GM12878 (cell line): ENCODE data around the gene LCP1. TPM values are rescaled to one million over a fixed set of nuclear protein-coding genes. Genes with fewer than 3 reads are reported as not detected.

Experiments used
- ATAC-seq: fragments of 200-7000 bp; cut with Tn5 transposase; 3 replicates; pipeline ENCODE4 v1.9.1; 2020; ENCODE audit warnings: mild to moderate bottlenecking, moderate library complexity
- BruUV-seq: library from RNA; stranded (reverse); fragments of 400-500 nt; replicated peaks from 2 replicates; lab custom pipeline; 2021; lab: Mats Ljungman, UMichigan
- CTCF ChIA-PET: fragments of 300-600 bp; sonication (Branson Sonifier 250); formaldehyde crosslinking; extraction: SDS; loops from one replicate; lab custom pipeline; 2021; ENCODE audit warnings: inconsistent platforms; lab: Yijun Ruan, JAX
- POLR2A ChIA-PET: fragments of 350-600 bp; formaldehyde crosslinking; extraction: SDS; loops from one replicate; lab custom pipeline; 2021; ENCODE audit warnings: inconsistent platforms; lab: Charles Lee
- RAD21 ChIA-PET: fragments of 300-600 bp; sonication (Branson Sonifier 250); formaldehyde crosslinking; loops from one replicate; lab custom pipeline; 2023; ENCODE audit warnings: antibody characterized with exemption; ENCODE audit not compliant: unreplicated experiment; lab: Charles Lee
- SMC1A ChIA-PET: fragments of 300-600 bp; sonication (Branson Sonifier 250); formaldehyde crosslinking; loops from one replicate; lab custom pipeline; 2023; ENCODE audit not compliant: unreplicated experiment, uncharacterized antibody; lab: Charles Lee
- DNase-seq: peaks from one replicate; pipeline ENCODE4 v3.0.0-alpha.2; 2011; ENCODE audit warnings: low read depth, low spot score
- FAIRE-seq: peaks from 3 replicates; lab custom pipeline; 2011; peaks lifted over from hg19 to GRCh38; lab: Jason Lieb, UNC
- H2AFZ ChIP-seq: 2 replicates; pipeline ENCODE4 v1.6.0; 2011; ENCODE audit warnings: low read depth, low read length, control low read depth; ENCODE audit not compliant: control insufficient read depth
- H3K27ac ChIP-seq: 2 replicates; pipeline ENCODE4 v1.5.1; 2011; ENCODE audit warnings: control low read depth; ENCODE audit not compliant: control insufficient read depth, insufficient read depth
- H3K27me3 ChIP-seq, 2 experiments: replicated peaks in 1 of 2; 2 replicates each; pipeline versions ENCODE4 v1.6.0 to v1.6.1; 2011; ENCODE audit warnings: low read length in 1 of 2; ENCODE audit not compliant: control insufficient read depth in 2 of 2, insufficient read depth in 2 of 2
- H3K36me3 ChIP-seq, 2 experiments: 2 replicates each; pipeline ENCODE4 v1.5.1; 2011; ENCODE audit warnings: low read length in 1 of 2; ENCODE audit not compliant: control insufficient read depth in 2 of 2, insufficient read depth in 2 of 2
- H3K4me1 ChIP-seq: 2 replicates; pipeline ENCODE4 v1.6.1; 2011; ENCODE audit warnings: mild to moderate bottlenecking, low read length, moderate library complexity, mixed read lengths; ENCODE audit not compliant: control insufficient read depth, insufficient read depth
- H3K4me2 ChIP-seq: 2 replicates; pipeline ENCODE4 v1.6.0; 2011; ENCODE audit warnings: control low read depth; ENCODE audit not compliant: control insufficient read depth, insufficient read depth
- H3K4me3 ChIP-seq: fragments of 200-600 bp; sonication (generic); 2 replicates; pipeline ENCODE4 v1.5.1; 2016
- H3K79me2 ChIP-seq: 2 replicates; pipeline ENCODE4 v1.6.0; 2011; ENCODE audit warnings: low read length; ENCODE audit not compliant: control insufficient read depth, insufficient read depth
- H3K9ac ChIP-seq: 2 replicates; pipeline ENCODE4 v1.8.0; 2011; ENCODE audit warnings: low read length, control low read depth, mixed read lengths; ENCODE audit not compliant: control insufficient read depth, insufficient read depth
- H3K9me3 ChIP-seq: replicated peaks from 3 replicates; pipeline ENCODE4 v1.5.1; 2011; ENCODE audit warnings: mild to moderate bottlenecking, low read length; ENCODE audit not compliant: control insufficient read depth, insufficient read depth
- H4K20me1 ChIP-seq: 2 replicates; pipeline ENCODE4 v1.6.0; 2011; ENCODE audit not compliant: control insufficient read depth, insufficient read depth
- CBX5 ChIP-seq: sonication (generic); IDR thresholded peaks from 2 replicates; pipeline ENCODE4 v1.6.1; 2016; ENCODE audit warnings: low read depth, moderate library complexity, mild to moderate bottlenecking, inconsistent platforms
- EZH2 ChIP-seq: IDR thresholded peaks from 2 replicates; pipeline ENCODE4 v1.6.1; 2012; ENCODE audit warnings: low read depth, mild to moderate bottlenecking, control low read depth, inconsistent platforms, low read length, borderline replicate concordance; ENCODE audit not compliant: control insufficient read depth
- HSF1 ChIP-seq: fragments of 150-350 bp; IDR thresholded peaks from 2 replicates; pipeline ENCODE4 v1.6.1; 2014; ENCODE audit warnings: mild to moderate bottlenecking, low read depth, low read length
- JUND ChIP-seq: IDR thresholded peaks from 2 replicates; pipeline ENCODE4 v1.6.1; 2012; ENCODE audit warnings: low read depth, mild to moderate bottlenecking, low read length, improper control_type of control experiment, moderate library complexity
- NRF1 ChIP-seq: conservative IDR thresholded peaks from 2 replicates; pipeline ENCODE4 v1.6.1; 2011; ENCODE audit warnings: mild to moderate bottlenecking, low read depth, low read length, improper control_type of control experiment
- ZBTB33 ChIP-seq: fragments of 450-650 bp; IDR thresholded peaks from 2 replicates; pipeline ENCODE4 v1.6.1; 2017; ENCODE audit warnings: mild to moderate bottlenecking
- ZNF384 ChIP-seq: IDR thresholded peaks from 2 replicates; pipeline ENCODE4 v1.6.1; 2012; ENCODE audit warnings: low read depth, mild to moderate bottlenecking, low read length, improper control_type of control experiment, borderline replicate concordance
- WGBS: methylation state at CpG from one replicate; pipeline ENCODE4 v1.1.6; 2016; ENCODE audit warnings: low lambda C conversion rate; ENCODE audit not compliant: insufficient replicate concordance, insufficient coverage; ENCODE audit errors: missing lambda C conversion rate; 5-methylcytosine and 5-hydroxymethylcytosine counted together
- in situ Hi-C: fragments of 300-500 bp; cut with MboI; formaldehyde crosslinking; loops from 9 replicates; pipeline ENCODE4 v1.14.3; 2018; ENCODE audit warnings: mixed read lengths
- intact Hi-C: fragments of 100-400 bp; cut with micrococcal nuclease; formaldehyde crosslinking; loops from one replicate; pipeline ENCODE4 v1.14.2; 2022; ENCODE audit not compliant: unreplicated experiment
- polyA plus RNA-seq, 11 experiments: library from polyadenylated mRNA; depleted of rRNA in 4 of 11; unstranded in 6 of 11; stranded (reverse) in 5 of 11; fragments of >200 nt; fragmentation: Nextera tagmentation in 4 of 11; fragmentation: Illumina TruSeq in 1 of 11; extraction: Ambion mirVana in 4 of 11; extraction: Trizol in 1 of 11; gene quantifications; 1 replicate in 1 of 11; 2 replicates in 10 of 11; pipeline versions ENCODE4 v1.2.1 to v1.2.3, GENCODE V29; 2011 to 2016; ENCODE audit warnings: inconsistent platforms in 2 of 11, missing spikeins in 2 of 11, low read depth in 1 of 11
- total RNA-seq, 4 experiments: library from RNA; depleted of rRNA in 3 of 4; stranded (reverse); fragments of >200 nt in 3 of 4; fragmentation: Illumina TruSeq in 1 of 4; extraction: Trizol in 1 of 4; gene quantifications; 2 replicates each; pipeline versions ENCODE4 v1.2.1 to v1.2.3, GENCODE V29; 2013 to 2021

LCP1 gene
- total and polyA plus RNA-seq, 10 of the 15 experiments (the other 5 are each of a cell fraction or from before 2014, with no cell fraction given), result 775 to 2,201 (median 1,556) TPM

- TF ChIP-seq EZH2 (no peak), ZBTB33 (no peak), NRF1 (no peak), JUND (no peak), CBX5 (no peak)
Observed at GRCh38 chr13:46210362-46211083, 28.5 kb upstream of the LCP1 start (continued).

- intact Hi-C loops (no loop called here), in situ Hi-C loops (no loop called here)
- CTCF ChIA-PET, result no interaction called here
Observed at GRCh38 chr13:46207828-46208227, 25.9 kb upstream of the LCP1 start.

More at GRCh38 chr13:46207828-46208227, 25.9 kb upstream of the LCP1 start:
- Histone ChIP-seq H3K27me3 (no peaks in the 10 kb centered on the region), H3K4me3 (no peak overlapping the region)
- no TSS peak for BruUV-seq
- no peak for ATAC-seq
- SMC1A ChIA-PET, result no interaction called here
- DNase-seq, result no peak
- no peak for TF ChIP-seq HSF1
- no peak for TF ChIP-seq ZNF384
- no peak for TF ChIP-seq ZBTB33
- TF ChIP-seq, all 136 proteins: peak for 0
- Histone ChIP-seq H2AFZ (no peak overlapping the region), H3K4me2 (no peak overlapping the region), H3K9ac (no peak overlapping the region), H3K4me1 (peaks cover 4% of the 10 kb centered on the region; the same call in 1 of the 2 replicates), H3K79me2 (no peaks in the 10 kb centered on the region), H4K20me1 (no peaks in the 10 kb centered on the region), H3K36me3 (no peaks in the 10 kb centered on the region), H3K9me3 (no peaks in the 10 kb centered on the region), H3K27ac (no peak overlapping the region)
- ChIA-PET POLR2A (no interaction called here), RAD21 (no interaction called here)
- no peak for FAIRE-seq
- 84% methylated on average over 7 of the region's 7 CpGs for WGBS
